Vagina (tissue), 2 donors: Measurements from ENCODE around the gene PDZD4.

Source experiments
- POLR2A ChIP-seq, 2 donors: fragments of 450-650 bp; IDR thresholded peaks; one replicate each; pipeline ENCODE4 v1.6.1; 2017; ENCODE audit warnings: antibody characterized with exemption in 2 of 2, mild to moderate bottlenecking in 2 of 2, moderate library complexity in 2 of 2
- TF ChIP-seq, protein P1 (sequence below), 3 experiments: fragments of 450-650 bp in 2 of 3; fragments of 200-600 bp in 1 of 3; sonication (generic) in 1 of 3; IDR thresholded peaks; one replicate each; pipeline ENCODE4 v1.5.1; 2017 to 2019; ENCODE audit warnings: antibody characterized with exemption in 3 of 3, mild to moderate bottlenecking in 2 of 3, moderate library complexity in 2 of 3

DNA sequence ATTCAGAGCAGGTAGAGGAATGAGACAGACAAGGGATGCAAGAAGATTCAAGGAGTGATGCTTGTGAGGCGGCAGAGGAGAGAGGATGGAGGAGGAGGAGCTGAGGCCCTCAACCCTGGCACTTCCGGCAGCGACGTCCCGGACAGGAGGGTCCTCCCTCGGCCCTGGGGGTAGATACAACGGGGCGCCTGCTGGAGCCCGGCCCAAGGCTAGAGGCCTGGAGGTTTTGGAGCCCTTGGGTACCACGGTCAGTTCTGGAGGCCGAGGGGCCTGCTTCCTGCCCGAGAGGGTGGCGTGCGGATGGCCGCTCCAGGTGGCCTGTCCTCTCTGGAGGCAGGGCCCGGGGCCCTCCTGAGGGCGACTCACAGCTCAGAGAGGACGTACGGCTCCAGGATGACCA, 22.4 kb downstream of the PDZD4 start:
- no peak for TF ChIP-seq POLR2A (IDR thresholded peaks at IDR 0.05)
- TF ChIP-seq, protein P1, sequence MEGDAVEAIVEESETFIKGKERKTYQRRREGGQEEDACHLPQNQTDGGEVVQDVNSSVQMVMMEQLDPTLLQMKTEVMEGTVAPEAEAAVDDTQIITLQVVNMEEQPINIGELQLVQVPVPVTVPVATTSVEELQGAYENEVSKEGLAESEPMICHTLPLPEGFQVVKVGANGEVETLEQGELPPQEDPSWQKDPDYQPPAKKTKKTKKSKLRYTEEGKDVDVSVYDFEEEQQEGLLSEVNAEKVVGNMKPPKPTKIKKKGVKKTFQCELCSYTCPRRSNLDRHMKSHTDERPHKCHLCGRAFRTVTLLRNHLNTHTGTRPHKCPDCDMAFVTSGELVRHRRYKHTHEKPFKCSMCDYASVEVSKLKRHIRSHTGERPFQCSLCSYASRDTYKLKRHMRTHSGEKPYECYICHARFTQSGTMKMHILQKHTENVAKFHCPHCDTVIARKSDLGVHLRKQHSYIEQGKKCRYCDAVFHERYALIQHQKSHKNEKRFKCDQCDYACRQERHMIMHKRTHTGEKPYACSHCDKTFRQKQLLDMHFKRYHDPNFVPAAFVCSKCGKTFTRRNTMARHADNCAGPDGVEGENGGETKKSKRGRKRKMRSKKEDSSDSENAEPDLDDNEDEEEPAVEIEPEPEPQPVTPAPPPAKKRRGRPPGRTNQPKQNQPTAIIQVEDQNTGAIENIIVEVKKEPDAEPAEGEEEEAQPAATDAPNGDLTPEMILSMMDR (IDR thresholded peaks at IDR 0.05): no peak
